NCI-H2196 treated with DMSO at 0.1 percent for 48 hours (cell line): ENCODE data around the gene CBR4.
A peak's percentile ranks its signal among the peaks of the same experiment; 100 is the strongest.
"Not testable (repeated sequence)": the region's sequence is repeated elsewhere in the genome, so short reads cannot be mapped to it uniquely, and the experiment has no call there.

Source experiments
- DNase-seq: peaks from one replicate; lab custom pipeline; 2025; ENCODE audit not compliant: unreplicated experiment; lab: John Stamatoyannopoulos, UW

Gene CBR4

GRCh38 chr4:169035871-169036620 lies 26.0 kb upstream of the CBR4 start:
- not testable (repeated sequence) for DNase-seq

GRCh38 chr4:169033660-169034059 lies 23.6 kb upstream of the CBR4 start:
- DNase-seq: no peak

- DNase-seq: no peak
Measured at GRCh38 chr4:169032883-169033645, 23.0 kb upstream of the CBR4 start.

GRCh38 chr4:169032194-169032593 lies 22.1 kb upstream of the CBR4 start:
- DNase-seq: no peak

GRCh38 chr4:169031392-169031791 lies 21.3 kb upstream of the CBR4 start:
- DNase-seq: no peak

GRCh38 chr4:169030562-169030982 lies 20.5 kb upstream of the CBR4 start:
- no peak for DNase-seq

- DNase-seq: no peak
Measured at GRCh38 chr4:169029947-169030346, 19.9 kb upstream of the CBR4 start.

- DNase-seq: no peak
Measured at GRCh38 chr4:169027663-169028062, 17.6 kb upstream of the CBR4 start.

GRCh38 chr4:169025184-169025583 lies 15.1 kb upstream of the CBR4 start:
- DNase-seq: no peak

GRCh38 chr4:169024762-169025161 lies 14.7 kb upstream of the CBR4 start:
- no peak for DNase-seq

GRCh38 chr4:169018406-169018805 lies 8.4 kb upstream of the CBR4 start:
- DNase-seq: no peak

GRCh38 chr4:169017971-169018370 lies 7.9 kb upstream of the CBR4 start:
- no peak for DNase-seq

GRCh38 chr4:169015186-169015623 lies 5.2 kb upstream of the CBR4 start:
- DNase-seq: no peak

GRCh38 chr4:169014586-169014985 lies 4.5 kb upstream of the CBR4 start:
- no peak for DNase-seq

- no peak for DNase-seq
Measured at GRCh38 chr4:169013396-169013795, 3.3 kb upstream of the CBR4 start.

GRCh38 chr4:169012049-169012448 lies 2.0 kb upstream of the CBR4 start:
- DNase-seq: no peak

- DNase-seq: peak; percentile 9
Measured at GRCh38 chr4:169009286-169010124, 550 bp downstream of the CBR4 start.

GRCh38 chr4:169005453-169006099 lies 4.5 kb downstream of the CBR4 start:
- DNase-seq: no peak

- DNase-seq: no peak
Measured at GRCh38 chr4:169000315-169000714, 9.7 kb downstream of the CBR4 start.

GRCh38 chr4:168999809-169000208 lies 10.2 kb downstream of the CBR4 start:
- DNase-seq: no peak

GRCh38 chr4:168998596-168998995 lies 11.5 kb downstream of the CBR4 start:
- DNase-seq: no peak
